Cortex of kidney (tissue), 1 donor: ENCODE measurements around the gene PUDP.

Source experiments
- DNase-seq: peaks from one replicate; lab custom pipeline; 2025; lab: John Stamatoyannopoulos, UW

The PUDP gene

GRCh38 chrX:7146703-7147412, 1.1 kb downstream of the PUDP start:
- no peak for DNase-seq

- DNase-seq: no peak
Measured at GRCh38 chrX:7146020-7146702, 1.8 kb downstream of the PUDP start.

- DNase-seq: no peak
Measured at GRCh38 chrX:7145454-7145853, 2.5 kb downstream of the PUDP start.

GRCh38 chrX:7143941-7144525, 3.9 kb downstream of the PUDP start:
- DNase-seq: no peak

- no peak for DNase-seq
Measured at GRCh38 chrX:7143076-7143475, 4.9 kb downstream of the PUDP start.

- DNase-seq: no peak
Measured at GRCh38 chrX:7139202-7140081, 8.5 kb downstream of the PUDP start.

- DNase-seq: no peak
Measured at GRCh38 chrX:7134981-7135380, 13.0 kb downstream of the PUDP start.

- DNase-seq: no peak
Measured at GRCh38 chrX:7133050-7133440, 14.9 kb downstream of the PUDP start.

GRCh38 chrX:7132335-7133049, 15.5 kb downstream of the PUDP start:
- no peak for DNase-seq

- no peak for DNase-seq
Measured at GRCh38 chrX:7131621-7132020, 16.3 kb downstream of the PUDP start.

GRCh38 chrX:7127056-7127455, 20.9 kb downstream of the PUDP start:
- DNase-seq: no peak

GRCh38 chrX:7120878-7121219, 27.1 kb downstream of the PUDP start:
- no peak for DNase-seq

- no peak for DNase-seq
Measured at GRCh38 chrX:7119950-7120877, 27.7 kb downstream of the PUDP start.

- no peak for DNase-seq
Measured at GRCh38 chrX:7117587-7117986, 30.4 kb downstream of the PUDP start.

- DNase-seq: no peak
Measured at GRCh38 chrX:7116081-7116480, 31.9 kb downstream of the PUDP start.

- DNase-seq: no peak
Measured at GRCh38 chrX:7115557-7115956, 32.4 kb downstream of the PUDP start.

- DNase-seq: no peak
Measured at GRCh38 chrX:7112071-7112470, 35.9 kb downstream of the PUDP start.

- no peak for DNase-seq
Measured at GRCh38 chrX:7111518-7111917, 36.4 kb downstream of the PUDP start.

GRCh38 chrX:7110821-7111276, 37.1 kb downstream of the PUDP start:
- DNase-seq: no peak
